VCaP (cell line): Measurements from ENCODE around the gene DBN1.
A peak's percentile ranks its signal among the peaks of the same experiment; 100 is the strongest.

Experiments
- H3K27ac ChIP-seq: fragments of 450-650 bp; 2 replicates; pipeline ENCODE4 v1.5.1; 2017
- CTCF ChIP-seq: fragments of 450-650 bp; conservative IDR thresholded peaks from 2 replicates; pipeline ENCODE4 v1.5.1; 2017; ENCODE audit warnings: mild to moderate bottlenecking, moderate library complexity

DBN1 gene

GRCh38 chr5:177431317-177432142, 41.9 kb downstream of the DBN1 start:
- peak overlapping the region; percentile 11; the same call in 1 of the 2 replicates for H3K27ac ChIP-seq
- TF ChIP-seq CTCF: no peak

GRCh38 chr5:177430972-177431316, 42.5 kb downstream of the DBN1 start:
- peak overlapping the region; percentile 11; the same call in 1 of the 2 replicates for H3K27ac ChIP-seq
- TF ChIP-seq CTCF: no peak

GRCh38 chr5:177430140-177430951, 43.1 kb downstream of the DBN1 start:
- H3K27ac ChIP-seq: peak overlapping the region; percentile 95; the same call in 1 of the 2 replicates
- TF ChIP-seq CTCF: no peak

GRCh38 chr5:177429248-177430040, 44.0 kb downstream of the DBN1 start:
- H3K27ac ChIP-seq: peak overlapping the region; percentile 95; the same call in 1 of the 2 replicates
- TF ChIP-seq CTCF: no peak

- no peak for TF ChIP-seq CTCF
- H3K27ac ChIP-seq: peak overlapping the region; percentile 95; the same call in 1 of the 2 replicates
Measured at GRCh38 chr5:177428574-177429217, 44.7 kb downstream of the DBN1 start.

GRCh38 chr5:177427919-177428573, 45.4 kb downstream of the DBN1 start:
- H3K27ac ChIP-seq: peak overlapping the region; percentile 95
- TF ChIP-seq CTCF: no peak
